IMR-90 (cell line): ENCODE measurements around the gene SLFNL1. TPM values are rescaled to one million over a fixed set of nuclear protein-coding genes. Genes with fewer than 3 reads are reported as not detected.

Source experiments
- ATAC-seq: fragments of 200-7000 bp; cut with Tn5 transposase; 2 replicates; pipeline ENCODE4 v1.9.1; 2020; ENCODE audit warnings: low read depth, mild to moderate bottlenecking, moderate library complexity
- BruUV-seq: library from RNA; stranded (reverse); fragments of 400-500 nt; replicated peaks from 2 replicates; lab custom pipeline; 2021; lab: Mats Ljungman, UMichigan
- CTCF ChIA-PET: fragments of 300-600 bp; formaldehyde crosslinking; extraction: SDS; loops from one replicate; lab custom pipeline; 2021; ENCODE audit warnings: antibody characterized with exemption; lab: Yijun Ruan, JAX
- POLR2A ChIA-PET: fragments of 300-600 bp; sonication (Branson Sonifier 250); formaldehyde crosslinking; loops from one replicate; lab custom pipeline; 2022; ENCODE audit warnings: antibody characterized with exemption; ENCODE audit not compliant: unreplicated experiment; lab: Charles Lee
- DNase-seq: peaks from one replicate; pipeline ENCODE4 v3.0.0; 2013
- H2AFZ ChIP-seq: replicated peaks from 2 replicates; pipeline ENCODE3; 2013; ENCODE audit warnings: low read length, mild to moderate bottlenecking; ENCODE audit not compliant: poor library complexity
- H2AK5ac ChIP-seq: 2 replicates; pipeline ENCODE4 v1.6.1; 2013; ENCODE audit warnings: low read depth, low read length, inconsistent platforms
- H2AK9ac ChIP-seq: replicated peaks from 2 replicates; pipeline ENCODE3; 2013; ENCODE audit warnings: mild to moderate bottlenecking, low read depth, low read length, moderate library complexity; ENCODE audit not compliant: poor library complexity
- H2BK120ac ChIP-seq: 2 replicates; pipeline ENCODE4 v1.6.1; 2013; ENCODE audit warnings: low read depth, low read length, inconsistent platforms
- H2BK15ac ChIP-seq: 3 replicates; pipeline ENCODE4 v1.6.1; 2013; ENCODE audit warnings: low read depth, low read length, inconsistent platforms
- H2BK20ac ChIP-seq: 2 replicates; pipeline ENCODE4 v1.6.1; 2013; ENCODE audit warnings: low read depth, mild to moderate bottlenecking, inconsistent platforms, low read length, moderate library complexity
- H2BK5ac ChIP-seq: 2 replicates; pipeline ENCODE4 v1.6.1; 2013; ENCODE audit warnings: mild to moderate bottlenecking, low read depth, low read length, inconsistent platforms; ENCODE audit not compliant: poor library complexity, severe bottlenecking
- H3K14ac ChIP-seq: replicated peaks from 2 replicates; pipeline ENCODE4 v1.6.1; 2013; ENCODE audit warnings: low read depth, low read length, inconsistent platforms
- H3K18ac ChIP-seq: 2 replicates; pipeline ENCODE4 v1.6.1; 2013; ENCODE audit warnings: low read depth, low read length, control low read depth
- H3K23ac ChIP-seq: 2 replicates; pipeline ENCODE4 v1.6.1; 2013; ENCODE audit warnings: low read depth, low read length, inconsistent platforms
- H3K27ac ChIP-seq: 2 replicates; pipeline ENCODE4 v1.5.1; 2013; ENCODE audit warnings: mild to moderate bottlenecking, control low read depth, low read length; ENCODE audit not compliant: insufficient read depth
- H3K27me3 ChIP-seq: 2 replicates; pipeline ENCODE4 v1.6.1; 2013; ENCODE audit warnings: low read length; ENCODE audit not compliant: control insufficient read depth, insufficient read depth
- H3K36me3 ChIP-seq: 2 replicates; pipeline ENCODE4 v1.6.1; 2013; ENCODE audit warnings: low read length, mixed read lengths; ENCODE audit not compliant: control insufficient read depth, insufficient read depth
- H3K4ac ChIP-seq: 2 replicates; pipeline ENCODE4 v1.6.1; 2013; ENCODE audit warnings: low read depth, low read length, inconsistent platforms
- H3K4me1 ChIP-seq: 2 replicates; pipeline ENCODE4 v1.6.1; 2013; ENCODE audit warnings: low read length, mixed read lengths; ENCODE audit not compliant: control insufficient read depth, insufficient read depth
- H3K4me2 ChIP-seq: 2 replicates; pipeline ENCODE4 v1.6.1; 2013; ENCODE audit warnings: low read depth, mild to moderate bottlenecking, control low read depth, low read length, moderate library complexity
- H3K4me3 ChIP-seq: 2 replicates; pipeline ENCODE4 v1.5.1; 2013; ENCODE audit warnings: low read depth, mild to moderate bottlenecking, control low read depth, low read length, moderate library complexity; ENCODE audit not compliant: insufficient read depth
- H3K56ac ChIP-seq: 2 replicates; pipeline ENCODE4 v1.6.1; 2013; ENCODE audit warnings: low read length, inconsistent platforms; ENCODE audit not compliant: insufficient read depth; ENCODE audit errors: extremely low read depth
- H3K79me1 ChIP-seq, 2 experiments: 2 replicates each; pipeline ENCODE4 v1.6.1; 2013; ENCODE audit warnings: low read length in 2 of 2, inconsistent platforms in 1 of 2, low read depth in 1 of 2
- H3K9ac ChIP-seq: 2 replicates; pipeline ENCODE4 v1.6.1; 2013; ENCODE audit warnings: low read depth, low read length, control low read depth
- H3K9me1 ChIP-seq: 2 replicates; pipeline ENCODE4 v1.6.1; 2013; ENCODE audit warnings: low read length, inconsistent platforms; ENCODE audit not compliant: insufficient read depth
- H3K9me3 ChIP-seq: 2 replicates; pipeline ENCODE4 v1.6.1; 2013; ENCODE audit warnings: low read length; ENCODE audit not compliant: control insufficient read depth, insufficient read depth
- H4K20me1 ChIP-seq: 2 replicates; pipeline ENCODE4 v1.6.1; 2013; ENCODE audit warnings: low read length, inconsistent platforms; ENCODE audit not compliant: insufficient read depth
- H4K5ac ChIP-seq: 2 replicates; pipeline ENCODE4 v1.6.1; 2013; ENCODE audit warnings: mild to moderate bottlenecking, low read depth, low read length, control low read depth
- H4K8ac ChIP-seq, 2 experiments: 2 replicates each; pipeline ENCODE4 v1.6.1; 2013; ENCODE audit warnings: low read depth in 2 of 2, low read length in 2 of 2, control low read depth in 1 of 2, inconsistent platforms in 1 of 2
- H4K91ac ChIP-seq: 2 replicates; pipeline ENCODE4 v1.6.1; 2013; ENCODE audit warnings: low read depth, low read length, inconsistent platforms; ENCODE audit not compliant: insufficient read depth
- BHLHE40 ChIP-seq: fragments of 150-350 bp; IDR thresholded peaks from 2 replicates; pipeline ENCODE4 v1.6.1; 2016; ENCODE audit warnings: mild to moderate bottlenecking, low read depth, low read length
- CEBPB ChIP-seq: IDR thresholded peaks from 2 replicates; pipeline ENCODE4 v1.6.1; 2012; ENCODE audit warnings: low read depth, low read length, improper control_type of control experiment
- FOS ChIP-seq: fragments of 150-350 bp; IDR thresholded peaks from 2 replicates; pipeline ENCODE4 v1.6.1; 2016; ENCODE audit warnings: low read depth, low read length
- SMC3 ChIP-seq: fragments of 150-350 bp; IDR thresholded peaks from 2 replicates; pipeline ENCODE4 v1.6.1; 2016; ENCODE audit warnings: low read depth, mild to moderate bottlenecking, antibody characterized with exemption, low read length, moderate library complexity
- WGBS, 2 experiments: methylation state at CpG; one replicate each; pipeline versions ENCODE4 v1.1.5 to v1.1.7; 2013; ENCODE audit warnings: missing lambda C conversion rate in 2 of 2; ENCODE audit not compliant: insufficient read length in 1 of 2; ENCODE audit errors: extremely low coverage in 2 of 2; 5-methylcytosine and 5-hydroxymethylcytosine counted together
- dilution Hi-C: fragments of 300-500 bp; cut with HindIII; formaldehyde crosslinking; loops from one replicate; pipeline ENCODE4 v1.14.3; 2018; ENCODE audit warnings: low sequenced_read_pairs; ENCODE audit not compliant: unreplicated experiment
- in situ Hi-C: fragments of 300-500 bp; cut with MboI; formaldehyde crosslinking; loops from 3 replicates; pipeline ENCODE4 v1.14.3; 2019; ENCODE audit warnings: low sequenced_read_pairs, inconsistent platforms, mixed read lengths
- intact Hi-C: fragments of 100-400 bp; cut with micrococcal nuclease; formaldehyde crosslinking; loops from 2 replicates; pipeline ENCODE4 v1.10.0; 2022
- polyA plus RNA-seq, 3 experiments: library from polyadenylated mRNA; depleted of rRNA; stranded (reverse); fragments of >200 nt; gene quantifications; 2 replicates each; pipeline ENCODE4 v1.2.3, GENCODE V29; 2012; ENCODE audit warnings: low replicate concordance in 1 of 3
- total RNA-seq: library from RNA; depleted of rRNA; stranded (reverse); fragments of >200 nt; gene quantifications from 2 replicates; pipeline ENCODE4 v1.2.3, GENCODE V29; 2012
- TF ChIP-seq, protein P1 (sequence below): fragments of 150-350 bp; IDR thresholded peaks from 2 replicates; pipeline ENCODE4 v1.6.1; 2017; ENCODE audit warnings: mild to moderate bottlenecking, antibody characterized with exemption, low read length, low read depth

Gene SLFNL1
- total and polyA plus RNA-seq, 2 of the 4 experiments (the other 2 are of a cell fraction): under 0.01 to 0.09 TPM

GRCh38 chr1:40984531-40984930 is 37.0 kb downstream of the SLFNL1 start:
- H3K9me1 ChIP-seq: peaks cover 12% of the 10 kb centered on the region
- no peak overlapping the region for H3K4me2 ChIP-seq
- H2AK5ac ChIP-seq: no peak overlapping the region
- in situ Hi-C loops (no loop called here), intact Hi-C loops (no loop called here), dilution Hi-C loops (no loop called here)
- no peak overlapping the region for H2AK9ac ChIP-seq
- no CpG with 5 or more reads among the region's 4 CpGs for WGBS, 2 experiments
- no peak overlapping the region for H4K91ac ChIP-seq
- H3K27me3 ChIP-seq: no peaks in the 10 kb centered on the region
- peaks cover 29% of the 10 kb centered on the region for H3K36me3 ChIP-seq
- no peak overlapping the region for H2BK5ac ChIP-seq
- no peaks in the 10 kb centered on the region for H3K9me3 ChIP-seq
- no peak overlapping the region for H3K4ac ChIP-seq
- no peak overlapping the region for H4K5ac ChIP-seq
- H3K14ac ChIP-seq: no peak overlapping the region
- no peak overlapping the region for H2AFZ ChIP-seq
- H3K4me1 ChIP-seq: peaks cover 25% of the 10 kb centered on the region
- H4K8ac ChIP-seq: no peak overlapping the region
- H2BK120ac ChIP-seq: no peak overlapping the region
- no peak overlapping the region for H3K18ac ChIP-seq
- POLR2A ChIA-PET: no interaction called here
- no peak overlapping the region for H3K56ac ChIP-seq
- no peak for DNase-seq
- no peak overlapping the region for H3K27ac ChIP-seq
- no TSS peak for BruUV-seq
- H3K79me1 ChIP-seq: peaks cover 25 to 76% of the 10 kb centered on the region in 2 experiments
- no peak for ATAC-seq
- H3K4me3 ChIP-seq: no peak overlapping the region
- H2BK15ac ChIP-seq: no peak overlapping the region
- CTCF ChIA-PET: interaction anchor here (1.2 kb wide), 1 partner anchor 19 kb away, joined by 7 read pairs; no protein-coding TSS in a partner anchor
- H4K20me1 ChIP-seq: peaks cover 39% of the 10 kb centered on the region
- H2BK20ac ChIP-seq: no peak overlapping the region
- H3K9ac ChIP-seq: no peak overlapping the region
- no peak overlapping the region for H3K23ac ChIP-seq
- TF ChIP-seq BHLHE40: no peak
- TF ChIP-seq SMC3: no peak
- TF ChIP-seq, protein P1, sequence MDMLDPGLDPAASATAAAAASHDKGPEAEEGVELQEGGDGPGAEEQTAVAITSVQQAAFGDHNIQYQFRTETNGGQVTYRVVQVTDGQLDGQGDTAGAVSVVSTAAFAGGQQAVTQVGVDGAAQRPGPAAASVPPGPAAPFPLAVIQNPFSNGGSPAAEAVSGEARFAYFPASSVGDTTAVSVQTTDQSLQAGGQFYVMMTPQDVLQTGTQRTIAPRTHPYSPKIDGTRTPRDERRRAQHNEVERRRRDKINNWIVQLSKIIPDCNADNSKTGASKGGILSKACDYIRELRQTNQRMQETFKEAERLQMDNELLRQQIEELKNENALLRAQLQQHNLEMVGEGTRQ: no peak
- TF ChIP-seq FOS: no peak
- peak; percentile 72 for TF ChIP-seq CEBPB
